ENCODE measurements around the gene ISM2. TPM values are rescaled to one million over a fixed set of nuclear protein-coding genes. Genes with fewer than 3 reads are reported as not detected.

ISM2 gene
- polyA plus RNA-seq, 2 of the 4 experiments (the other 2 are of a cell fraction): 0.10 to 0.21 TPM

DNA sequence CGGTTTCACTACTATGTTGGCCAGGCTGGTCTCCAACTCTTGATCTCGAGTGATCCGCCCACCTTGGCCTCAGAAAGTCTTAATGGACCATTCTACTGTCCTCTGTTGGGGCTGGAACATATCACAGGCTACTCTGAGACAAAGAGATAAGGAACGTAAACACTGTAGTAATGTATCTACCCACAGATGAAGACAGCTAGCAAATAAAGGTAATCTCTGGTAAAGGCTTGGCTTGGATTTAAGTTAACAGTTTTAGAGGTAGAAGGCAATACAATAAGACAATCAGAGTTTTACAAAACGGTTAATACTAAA lies 44.6 kb upstream of the ISM2 start:
- no peak for DNase-seq (ENCODE audit: low read depth in 1 of 2, low spot score in 1 of 2)
- Histone ChIP-seq H3K27ac (no peak overlapping the region), H3K4me3 (no peak overlapping the region), H3K4me2 (no peak overlapping the region), H3K4me1 (no peaks in the 10 kb centered on the region), H3K9me3 (no peaks in the 10 kb centered on the region)
- POLR2A ChIA-PET: no interaction called here
- WGBS (ENCODE audit: missing lambda C conversion rate): 83% methylated on average over 5 of the region's 5 CpGs
- CTCF ChIA-PET: interaction anchor here (2.2 kb wide), 1 partner anchor 8 kb away, joined by 12 read pairs; no protein-coding TSS in a partner anchor
- TF ChIP-seq BHLHE40 (IDR thresholded peaks at IDR 0.05; ENCODE audit: low read depth, low read length) (no peak), TFCP2L1 (CRISPR knock-in tag; IDR thresholded peaks at IDR 0.05) (no peak), RNF2 (IDR thresholded peaks at IDR 0.05; ENCODE audit: borderline replicate concordance, low read depth) (no peak), ZC3H11A (IDR thresholded peaks at IDR 0.05) (no peak), ESRRA (IDR thresholded peaks at IDR 0.05; ENCODE audit: borderline replicate concordance, low read length) (no peak)
- TF ChIP-seq, protein P1, sequence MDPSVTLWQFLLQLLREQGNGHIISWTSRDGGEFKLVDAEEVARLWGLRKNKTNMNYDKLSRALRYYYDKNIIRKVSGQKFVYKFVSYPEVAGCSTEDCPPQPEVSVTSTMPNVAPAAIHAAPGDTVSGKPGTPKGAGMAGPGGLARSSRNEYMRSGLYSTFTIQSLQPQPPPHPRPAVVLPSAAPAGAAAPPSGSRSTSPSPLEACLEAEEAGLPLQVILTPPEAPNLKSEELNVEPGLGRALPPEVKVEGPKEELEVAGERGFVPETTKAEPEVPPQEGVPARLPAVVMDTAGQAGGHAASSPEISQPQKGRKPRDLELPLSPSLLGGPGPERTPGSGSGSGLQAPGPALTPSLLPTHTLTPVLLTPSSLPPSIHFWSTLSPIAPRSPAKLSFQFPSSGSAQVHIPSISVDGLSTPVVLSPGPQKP (IDR thresholded peaks at IDR 0.05; ENCODE audit: low read depth, low read length): no peak
- no peak for ATAC-seq
- no peak for FAIRE-seq

DNA sequence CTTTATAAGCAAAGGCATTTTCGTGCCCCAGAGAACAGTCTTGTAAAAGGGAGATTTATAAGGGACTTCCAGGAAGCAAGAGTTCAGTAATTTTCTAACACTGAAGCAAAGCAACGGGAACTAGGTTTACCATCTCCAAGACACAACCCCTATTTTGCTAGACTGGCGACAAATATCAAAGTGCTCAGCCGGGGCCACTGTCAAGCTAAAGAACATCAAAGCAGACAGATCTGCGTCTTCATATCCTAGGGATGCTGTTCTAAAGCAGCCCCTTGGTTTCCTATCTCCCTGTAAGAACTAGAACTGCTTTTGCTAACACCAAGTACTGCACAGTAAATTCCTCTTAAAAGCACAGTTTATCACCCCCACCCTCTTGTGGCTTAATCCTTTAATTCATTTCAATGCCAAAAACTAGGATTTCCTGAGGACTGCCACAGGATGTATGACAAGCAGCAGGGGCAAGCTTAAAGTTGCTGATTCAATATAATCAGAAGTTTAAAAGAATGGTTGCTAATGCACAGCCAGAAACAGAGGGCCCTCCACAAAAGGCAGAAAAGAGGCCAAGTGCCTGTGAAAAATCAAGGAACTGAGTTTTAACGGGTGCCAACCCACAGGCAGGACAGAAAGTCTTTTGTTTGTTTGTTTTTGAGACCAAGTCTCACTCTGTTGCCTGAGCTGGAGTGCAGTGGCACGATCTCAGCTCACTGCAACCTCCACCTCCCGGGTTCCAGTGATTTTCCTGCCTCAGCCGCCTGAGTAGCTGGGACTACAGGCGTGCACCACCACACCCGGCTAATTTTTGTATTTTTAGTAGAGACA lies 44.0 kb upstream of the ISM2 start:
- FAIRE-seq: no peak
- H3K4me2 ChIP-seq: no peak overlapping the region
- TF ChIP-seq TFCP2L1 (CRISPR knock-in tag; IDR thresholded peaks at IDR 0.05) (no peak), RAD21 (conservative IDR thresholded peaks at IDR 0.05 in 1 of 2, IDR thresholded peaks at IDR 0.05 in 1 of 2) (no peak), ESRRA (IDR thresholded peaks at IDR 0.05; ENCODE audit: borderline replicate concordance, low read length) (no peak), PHF8 (IDR thresholded peaks at IDR 0.05; ENCODE audit: borderline replicate concordance, low read depth) (no peak), MAFK (IDR thresholded peaks at IDR 0.05; ENCODE audit: partially characterized antibody) (no peak), JUN (IDR thresholded peaks at IDR 0.05) (no peak), KDM1A (IDR thresholded peaks at IDR 0.05; ENCODE audit: low read depth) (no peak), ZNF302 (CRISPR knock-in tag; IDR thresholded peaks at IDR 0.05) (no peak), ZSCAN20 (CRISPR knock-in tag; IDR thresholded peaks at IDR 0.05) (no peak)
- TF ChIP-seq, protein P2, sequence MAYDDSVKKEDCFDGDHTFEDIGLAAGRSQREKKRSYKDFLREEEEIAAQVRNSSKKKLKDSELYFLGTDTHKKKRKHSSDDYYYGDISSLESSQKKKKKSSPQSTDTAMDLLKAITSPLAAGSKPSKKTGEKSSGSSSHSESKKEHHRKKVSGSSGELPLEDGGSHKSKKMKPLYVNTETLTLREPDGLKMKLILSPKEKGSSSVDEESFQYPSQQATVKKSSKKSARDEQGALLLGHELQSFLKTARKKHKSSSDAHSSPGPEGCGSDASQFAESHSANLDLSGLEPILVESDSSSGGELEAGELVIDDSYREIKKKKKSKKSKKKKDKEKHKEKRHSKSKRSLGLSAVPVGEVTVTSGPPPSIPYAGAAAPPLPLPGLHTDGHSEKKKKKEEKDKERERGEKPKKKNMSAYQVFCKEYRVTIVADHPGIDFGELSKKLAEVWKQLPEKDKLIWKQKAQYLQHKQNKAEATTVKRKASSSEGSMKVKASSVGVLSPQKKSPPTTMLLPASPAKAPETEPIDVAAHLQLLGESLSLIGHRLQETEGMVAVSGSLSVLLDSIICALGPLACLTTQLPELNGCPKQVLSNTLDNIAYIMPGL (CRISPR knock-in tag; IDR thresholded peaks at IDR 0.05; ENCODE audit: borderline replicate concordance): no peak
- TF ChIP-seq, protein P3, sequence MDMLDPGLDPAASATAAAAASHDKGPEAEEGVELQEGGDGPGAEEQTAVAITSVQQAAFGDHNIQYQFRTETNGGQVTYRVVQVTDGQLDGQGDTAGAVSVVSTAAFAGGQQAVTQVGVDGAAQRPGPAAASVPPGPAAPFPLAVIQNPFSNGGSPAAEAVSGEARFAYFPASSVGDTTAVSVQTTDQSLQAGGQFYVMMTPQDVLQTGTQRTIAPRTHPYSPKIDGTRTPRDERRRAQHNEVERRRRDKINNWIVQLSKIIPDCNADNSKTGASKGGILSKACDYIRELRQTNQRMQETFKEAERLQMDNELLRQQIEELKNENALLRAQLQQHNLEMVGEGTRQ (IDR thresholded peaks at IDR 0.05): no peak
- TF ChIP-seq, protein P4, sequence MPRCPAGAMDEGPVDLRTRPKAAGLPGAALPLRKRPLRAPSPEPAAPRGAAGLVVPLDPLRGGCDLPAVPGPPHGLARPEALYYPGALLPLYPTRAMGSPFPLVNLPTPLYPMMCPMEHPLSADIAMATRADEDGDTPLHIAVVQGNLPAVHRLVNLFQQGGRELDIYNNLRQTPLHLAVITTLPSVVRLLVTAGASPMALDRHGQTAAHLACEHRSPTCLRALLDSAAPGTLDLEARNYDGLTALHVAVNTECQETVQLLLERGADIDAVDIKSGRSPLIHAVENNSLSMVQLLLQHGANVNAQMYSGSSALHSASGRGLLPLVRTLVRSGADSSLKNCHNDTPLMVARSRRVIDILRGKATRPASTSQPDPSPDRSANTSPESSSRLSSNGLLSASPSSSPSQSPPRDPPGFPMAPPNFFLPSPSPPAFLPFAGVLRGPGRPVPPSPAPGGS (IDR thresholded peaks at IDR 0.05): no peak
- TF ChIP-seq, protein P5, sequence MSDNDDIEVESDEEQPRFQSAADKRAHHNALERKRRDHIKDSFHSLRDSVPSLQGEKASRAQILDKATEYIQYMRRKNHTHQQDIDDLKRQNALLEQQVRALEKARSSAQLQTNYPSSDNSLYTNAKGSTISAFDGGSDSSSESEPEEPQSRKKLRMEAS (IDR thresholded peaks at IDR 0.05): no peak
- no peak for DNase-seq (ENCODE audit: low read depth in 1 of 2, low spot score in 1 of 2)
- ChIA-PET CTCF (interaction anchor here (2.2 kb wide), 1 partner anchor 9 kb away, joined by 12 read pairs; no protein-coding TSS in a partner anchor), POLR2A (no interaction called here)
- no peak for ATAC-seq
- no peak overlapping the region for H3K4me3 ChIP-seq
- H3K27ac ChIP-seq: no peak overlapping the region
- H3K9me3 ChIP-seq: no peaks in the 10 kb centered on the region
- no peaks in the 10 kb centered on the region for H3K4me1 ChIP-seq
- WGBS (ENCODE audit: missing lambda C conversion rate): 90% methylated on average over 11 of the region's 11 CpGs
